ENCODE data around the gene RGS10. TPM values are rescaled to one million over a fixed set of nuclear protein-coding genes. Genes with fewer than 3 reads are reported as not detected.

RGS10 gene
- total RNA-seq, 1 experiment from 2014 or later: 33.1 TPM

- in situ Hi-C loops (cut with HindIII; ENCODE audit: low pct_unique_long_range_greater_than_20kb, low sequenced_read_pairs): no loop called here
- no peak for DNase-seq (ENCODE audit: low read depth, low spot score)
Measured at GRCh38 chr10:119491966-119492757, 50.4 kb downstream of the RGS10 start.

DNA sequence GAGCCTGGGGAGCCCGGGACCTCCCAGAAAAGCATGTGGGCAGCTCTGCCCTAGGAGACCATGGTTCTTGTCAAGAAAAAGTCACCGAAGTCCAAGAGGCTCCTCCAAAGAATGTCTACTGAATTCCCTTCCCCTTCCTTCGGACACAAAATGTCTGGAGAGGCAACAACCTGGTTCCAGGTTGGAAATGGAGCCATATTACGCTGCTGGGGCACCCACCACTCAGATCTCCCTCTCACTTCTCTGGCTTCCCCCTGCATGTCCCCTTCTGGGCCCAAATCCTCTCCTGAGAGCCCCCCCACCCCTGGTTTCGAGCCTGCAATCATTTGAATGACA, 52.6 kb downstream of the RGS10 start:
- in situ Hi-C loops (cut with HindIII; ENCODE audit: low pct_unique_long_range_greater_than_20kb, low sequenced_read_pairs): no loop called here
- no peak for DNase-seq (ENCODE audit: low read depth, low spot score)

GRCh38 chr10:119488675-119489074, 53.8 kb downstream of the RGS10 start:
- in situ Hi-C loops (cut with HindIII; ENCODE audit: low pct_unique_long_range_greater_than_20kb, low sequenced_read_pairs): no loop called here
- no peak for DNase-seq (ENCODE audit: low read depth, low spot score)

DNA sequence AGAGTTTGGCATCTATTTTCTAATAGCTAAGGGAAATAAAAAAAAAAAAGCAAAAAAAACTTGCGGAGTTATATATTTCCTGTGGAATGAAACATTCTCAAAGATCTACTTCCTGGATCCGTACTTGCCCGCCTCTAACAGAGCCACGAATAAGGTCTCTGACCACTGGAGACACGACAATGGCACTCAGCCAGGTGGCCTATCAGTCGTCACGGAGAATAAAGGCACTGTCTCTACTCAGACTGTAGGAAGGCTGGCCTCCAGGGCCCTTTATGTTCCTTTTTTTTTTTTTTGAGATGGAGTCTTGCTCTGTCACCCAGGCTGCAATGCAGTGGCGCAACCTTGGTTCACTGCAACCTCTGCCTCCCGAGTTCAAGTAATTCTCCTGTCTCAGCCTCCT, 58.7 kb downstream of the RGS10 start:
- in situ Hi-C loops (cut with HindIII; ENCODE audit: low pct_unique_long_range_greater_than_20kb, low sequenced_read_pairs): no loop called here
- DNase-seq (ENCODE audit: low read depth, low spot score): no peak

- in situ Hi-C loops (cut with HindIII; ENCODE audit: low pct_unique_long_range_greater_than_20kb, low sequenced_read_pairs): no loop called here
- no peak for DNase-seq (ENCODE audit: low read depth, low spot score)
Measured at GRCh38 chr10:119483001-119483400, 59.5 kb downstream of the RGS10 start.

GRCh38 chr10:119481781-119482426, 60.6 kb downstream of the RGS10 start:
- no peak for DNase-seq (ENCODE audit: low read depth, low spot score)
- in situ Hi-C loops (cut with HindIII; ENCODE audit: low pct_unique_long_range_greater_than_20kb, low sequenced_read_pairs): no loop called here

DNA sequence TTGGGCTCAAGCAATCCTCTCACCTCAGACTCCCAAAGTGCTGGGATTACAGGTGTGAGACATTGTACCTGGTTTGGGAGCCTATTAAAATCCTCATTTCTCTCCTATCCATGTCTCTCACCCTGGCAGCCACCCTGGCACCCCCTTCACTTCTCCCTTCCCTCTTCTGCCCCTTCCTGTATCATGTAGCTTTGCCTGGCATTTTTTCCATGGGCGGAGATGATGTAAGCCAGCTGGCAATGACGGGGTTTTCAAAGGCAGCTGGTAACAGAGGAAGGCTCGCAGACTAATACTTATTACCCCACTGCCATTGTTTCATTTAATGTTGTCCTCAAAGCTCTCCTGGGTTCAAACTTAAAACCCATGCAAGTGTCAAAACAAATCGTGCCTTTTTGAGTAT, 61.9 kb downstream of the RGS10 start:
- DNase-seq (ENCODE audit: low read depth, low spot score): no peak
- in situ Hi-C loops (cut with HindIII; ENCODE audit: low pct_unique_long_range_greater_than_20kb, low sequenced_read_pairs): no loop called here

DNA sequence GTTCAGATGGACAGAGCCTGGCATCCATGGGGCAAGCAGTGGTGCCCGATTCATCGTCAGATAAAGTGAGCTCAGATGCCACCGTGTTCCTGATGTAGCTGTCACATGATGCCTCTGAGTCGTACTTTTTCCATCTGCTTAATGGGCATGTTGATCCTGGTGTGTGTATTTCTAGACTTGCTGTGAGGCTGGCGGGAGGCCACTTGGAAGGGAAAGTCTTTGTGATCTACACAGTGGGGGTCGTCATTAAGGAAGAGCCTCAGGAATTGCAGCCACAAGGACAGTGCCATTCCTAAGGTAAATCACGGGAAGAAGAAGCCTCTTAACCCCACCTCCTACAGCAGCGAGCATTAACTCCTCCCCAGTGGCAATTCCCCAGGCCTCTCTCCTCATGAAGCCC, 63.0 kb downstream of the RGS10 start:
- no peak for DNase-seq (ENCODE audit: low read depth, low spot score)
- in situ Hi-C loops (cut with HindIII; ENCODE audit: low pct_unique_long_range_greater_than_20kb, low sequenced_read_pairs): no loop called here

DNA sequence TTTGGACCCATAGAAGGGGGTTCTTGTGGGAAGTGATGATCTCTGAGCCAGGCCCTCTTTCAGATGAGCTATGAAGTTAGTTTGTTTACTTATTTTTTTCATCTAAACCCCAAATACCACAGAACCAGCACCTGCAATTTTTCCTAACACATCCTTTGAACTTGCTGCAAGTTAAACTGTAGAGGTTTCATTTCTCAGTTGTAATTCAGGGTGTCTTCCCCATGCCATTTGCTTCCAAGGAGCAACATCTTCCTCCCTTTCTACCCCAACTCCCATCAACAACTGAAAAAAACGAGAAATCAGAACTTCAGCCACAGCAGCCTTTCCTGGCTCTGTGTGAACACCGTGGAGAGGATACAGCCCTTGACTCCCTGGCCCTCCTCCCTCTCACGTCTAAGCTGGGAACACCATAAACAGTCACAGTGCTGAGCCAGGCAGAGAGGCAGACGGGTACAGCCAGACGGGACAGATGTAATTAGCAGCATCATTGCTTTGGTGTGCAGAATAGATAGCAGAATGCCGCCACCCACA, 63.6 kb downstream of the RGS10 start:
- no peak for DNase-seq (ENCODE audit: low read depth, low spot score)
- in situ Hi-C loops (cut with HindIII; ENCODE audit: low pct_unique_long_range_greater_than_20kb, low sequenced_read_pairs): no loop called here

- DNase-seq (ENCODE audit: low read depth, low spot score): no peak
- in situ Hi-C loops (cut with HindIII; ENCODE audit: low pct_unique_long_range_greater_than_20kb, low sequenced_read_pairs): no loop called here
Measured at GRCh38 chr10:119478111-119478802, 64.3 kb downstream of the RGS10 start.

DNA sequence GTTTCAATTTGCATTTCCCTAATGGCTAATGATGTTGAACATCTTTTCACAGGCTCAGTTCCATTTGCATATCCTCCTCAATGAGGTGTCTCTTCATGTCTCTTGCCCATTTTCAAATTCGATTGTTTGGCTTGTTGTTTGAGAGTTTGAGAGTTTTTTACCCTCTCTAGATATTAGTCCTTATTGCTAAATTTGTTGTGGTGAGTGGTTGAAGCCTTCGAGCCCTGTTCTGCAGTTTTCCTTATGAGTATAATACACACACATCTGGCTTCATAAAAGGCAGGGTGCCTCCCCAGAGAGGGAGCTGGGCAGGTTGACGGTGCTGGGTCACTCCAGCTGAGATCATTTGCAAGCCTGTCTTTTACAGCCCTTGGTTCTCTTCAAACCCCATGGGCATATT, 65.1 kb downstream of the RGS10 start:
- DNase-seq (ENCODE audit: low read depth, low spot score): no peak
- in situ Hi-C loops (cut with HindIII; ENCODE audit: low pct_unique_long_range_greater_than_20kb, low sequenced_read_pairs): no loop called here

GRCh38 chr10:119474606-119475005, 67.9 kb downstream of the RGS10 start:
- in situ Hi-C loops (cut with HindIII; ENCODE audit: low pct_unique_long_range_greater_than_20kb, low sequenced_read_pairs): no loop called here
- no peak for DNase-seq (ENCODE audit: low read depth, low spot score)

- DNase-seq (ENCODE audit: low read depth, low spot score): no peak
- in situ Hi-C loops (cut with HindIII; ENCODE audit: low pct_unique_long_range_greater_than_20kb, low sequenced_read_pairs): no loop called here
Measured at GRCh38 chr10:119473771-119474170, 68.7 kb downstream of the RGS10 start.

DNA sequence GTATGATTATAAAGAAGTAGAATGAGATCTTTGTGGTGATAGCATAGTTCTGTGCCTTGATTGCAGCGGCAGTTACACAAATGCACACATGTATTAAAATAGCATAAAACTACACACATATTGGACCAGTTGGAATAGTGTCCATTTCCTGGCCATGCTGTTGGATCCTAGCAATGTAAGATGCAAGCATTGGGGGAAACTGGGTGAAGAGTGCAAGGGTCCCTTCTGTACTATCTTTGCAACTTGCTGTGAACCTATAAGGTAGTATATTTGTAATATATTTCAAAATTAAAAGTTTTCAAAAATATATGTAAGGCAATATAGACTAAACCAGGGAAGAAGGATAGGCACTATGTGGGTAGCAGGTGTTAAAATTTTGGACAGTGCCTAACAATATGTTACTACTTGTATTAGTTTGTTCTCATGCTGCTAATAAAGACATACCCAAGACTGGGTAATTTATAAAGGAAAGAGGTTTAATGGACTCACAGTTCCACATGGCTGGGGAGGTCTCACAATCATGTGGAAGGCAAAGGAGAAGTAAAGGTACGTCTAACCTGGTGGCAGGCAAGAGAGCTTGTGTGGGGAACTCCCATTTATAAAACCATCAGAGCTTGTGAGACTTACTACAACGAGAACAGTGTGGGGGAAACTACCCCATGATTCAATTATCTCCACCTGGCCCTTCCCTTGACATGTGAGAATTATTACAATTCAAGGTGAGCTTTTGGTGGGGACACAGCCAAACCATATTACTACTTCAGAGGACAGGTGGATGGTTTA, 71.4 kb downstream of the RGS10 start:
- no peak for DNase-seq (ENCODE audit: low read depth, low spot score)
- in situ Hi-C loops (cut with HindIII; ENCODE audit: low pct_unique_long_range_greater_than_20kb, low sequenced_read_pairs): no loop called here

- no peak for DNase-seq (ENCODE audit: low read depth, low spot score)
- in situ Hi-C loops (cut with HindIII; ENCODE audit: low pct_unique_long_range_greater_than_20kb, low sequenced_read_pairs): no loop called here
Measured at GRCh38 chr10:119469846-119470245, 72.7 kb downstream of the RGS10 start.

DNA sequence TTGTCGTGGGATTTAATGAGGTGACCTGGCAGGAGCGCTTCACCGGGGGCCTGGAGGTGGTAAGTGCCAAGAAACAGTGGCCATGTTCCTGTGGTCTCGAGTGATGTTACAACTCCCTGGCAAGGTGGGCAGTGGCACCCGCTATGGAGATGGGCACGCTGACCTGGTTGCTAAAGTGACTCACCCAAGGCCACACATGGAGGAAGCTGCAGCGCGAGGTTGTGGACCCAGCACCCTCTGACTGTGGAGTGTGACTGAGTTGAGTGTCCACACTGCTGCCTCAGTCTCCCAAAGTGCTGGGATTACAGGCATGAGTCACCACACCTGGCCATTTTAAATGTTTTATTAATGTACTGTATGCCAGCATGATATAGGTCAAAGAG, 73.2 kb downstream of the RGS10 start:
- DNase-seq (ENCODE audit: low read depth, low spot score): no peak
- in situ Hi-C loops (cut with HindIII; ENCODE audit: low pct_unique_long_range_greater_than_20kb, low sequenced_read_pairs): no loop called here

GRCh38 chr10:119468542-119469324, 73.8 kb downstream of the RGS10 start:
- DNase-seq (ENCODE audit: low read depth, low spot score): peak; percentile 12
- in situ Hi-C loops (cut with HindIII; ENCODE audit: low pct_unique_long_range_greater_than_20kb, low sequenced_read_pairs): no loop called here
